ENCODE results near the gene LTA4H.

Gene LTA4H

GRCh38 chr12:95959107-95959506 is 76.3 kb downstream of the LTA4H start:
- DNase-seq (ENCODE audit: low spot score): no peak

- DNase-seq (ENCODE audit: low spot score): no peak
These were observed 78.7 kb downstream of the LTA4H start for GRCh38 chr12:95956557-95957145.

GRCh38 chr12:95955549-95956159 is 79.7 kb downstream of the LTA4H start:
- no peak for DNase-seq (ENCODE audit: low spot score)

- no peak for DNase-seq (ENCODE audit: low spot score)
These were observed 82.4 kb downstream of the LTA4H start for GRCh38 chr12:95953000-95953399.

GRCh38 chr12:95951515-95951914 is 83.9 kb downstream of the LTA4H start:
- DNase-seq (ENCODE audit: low spot score): no peak
